A549 treated with AZD9567 at 1 μM for 4 hours (cell line): ENCODE measurements around the gene SLC9A6. TPM values are rescaled to one million over a fixed set of nuclear protein-coding genes. Genes with fewer than 3 reads are reported as not detected.

Source experiments
- total RNA-seq: library from RNA; stranded (reverse); fragments of 200-300 nt; extraction: Qiagen RNA extraction; gene quantifications from 5 replicates; pipeline ENCODE4 v1.2.3, GENCODE V29; 2022; ENCODE audit not compliant: insufficient read depth

SLC9A6 gene
- total RNA-seq: 7.3 to 9.3 TPM (median 8.9 TPM) in 5 replicates

GRCh38 chrX:135985157-135985972 lies at the start of gene SLC9A6:
SLC9A6 (plus strand) TSS chrX:135985435; CDS start chrX:135985659, 224 bp downstream.

GRCh38 chrX:135973548-135974278 lies 11.5 kb upstream of the SLC9A6 start, which contains the start of gene MMGT1:
MMGT1 (minus strand) TSS chrX:135973988; CDS start chrX:135973675, 313 bp downstream.

Other genes with a start within 250 kb of the SLC9A6 start
- 0.15 to 0.29 TPM (median 0.18 TPM) in 4 of 5 replicates, not detected in the other for gene CT45A3, start 217.2 kb upstream of the SLC9A6 start, total RNA-seq
- 0.11 to 0.14 TPM (median 0.14 TPM) in 3 of 5 replicates, not detected in the others for gene CT45A5, start 199.9 kb upstream of the SLC9A6 start, total RNA-seq
- gene CT45A6, start 182.6 kb upstream of the SLC9A6 start, total RNA-seq: not detected in 5 replicates
- gene CT45A2, start 165.4 kb upstream of the SLC9A6 start, total RNA-seq: not detected in 5 replicates
- not detected in 5 replicates for gene CT45A7, start 148.2 kb upstream of the SLC9A6 start, total RNA-seq
- gene CT45A8, start 130.9 kb upstream of the SLC9A6 start, total RNA-seq: not detected in 5 replicates
- not detected in 5 replicates for gene CT45A9, start 113.6 kb upstream of the SLC9A6 start, total RNA-seq
- 0.19 to 0.51 TPM (median 0.26 TPM) in 3 of 5 replicates, not detected in the others for gene CT45A10, start 92.0 kb upstream of the SLC9A6 start, total RNA-seq
- gene SAGE1, start 91.7 kb upstream of the SLC9A6 start, total RNA-seq: 0.03 TPM in 1 of 5 replicates, not detected in the others
- 16.0 to 21.7 TPM (median 19.2 TPM) in 5 replicates for gene MMGT1, start 11.4 kb upstream of the SLC9A6 start, total RNA-seq
- gene FHL1, start 162.1 kb downstream of the SLC9A6 start, total RNA-seq: 21.9 to 25.4 TPM (median 22.4 TPM) in 5 replicates